HUES6 (cell line): ENCODE results near the gene MAD1L1.

Source experiments
- H3K27ac ChIP-seq: 2 replicates; pipeline ENCODE4 v1.7.0; 2013; ENCODE audit warnings: low read depth, mild to moderate bottlenecking, low read length, inconsistent platforms
- H3K27me3 ChIP-seq: 2 replicates; pipeline ENCODE4 v1.6.1; 2013; ENCODE audit warnings: low read length; ENCODE audit not compliant: control insufficient read depth, insufficient read depth
- H3K36me3 ChIP-seq: 2 replicates; pipeline ENCODE4 v1.6.1; 2013; ENCODE audit warnings: low read length; ENCODE audit not compliant: control insufficient read depth, insufficient read depth
- H3K4me1 ChIP-seq: 2 replicates; pipeline ENCODE4 v1.6.1; 2013; ENCODE audit warnings: low read length; ENCODE audit not compliant: control insufficient read depth, insufficient read depth
- H3K4me3 ChIP-seq: 2 replicates; pipeline ENCODE4 v1.5.1; 2013; ENCODE audit warnings: low read depth, low read length
- H3K9ac ChIP-seq: one replicate; pipeline ENCODE4 v1.6.1; 2013; ENCODE audit warnings: mild to moderate bottlenecking, low read length
- H3K9me3 ChIP-seq: 2 replicates; pipeline ENCODE4 v1.6.1; 2013; ENCODE audit warnings: low read depth, low read length; ENCODE audit not compliant: control insufficient read depth, insufficient read depth

Gene MAD1L1

DNA sequence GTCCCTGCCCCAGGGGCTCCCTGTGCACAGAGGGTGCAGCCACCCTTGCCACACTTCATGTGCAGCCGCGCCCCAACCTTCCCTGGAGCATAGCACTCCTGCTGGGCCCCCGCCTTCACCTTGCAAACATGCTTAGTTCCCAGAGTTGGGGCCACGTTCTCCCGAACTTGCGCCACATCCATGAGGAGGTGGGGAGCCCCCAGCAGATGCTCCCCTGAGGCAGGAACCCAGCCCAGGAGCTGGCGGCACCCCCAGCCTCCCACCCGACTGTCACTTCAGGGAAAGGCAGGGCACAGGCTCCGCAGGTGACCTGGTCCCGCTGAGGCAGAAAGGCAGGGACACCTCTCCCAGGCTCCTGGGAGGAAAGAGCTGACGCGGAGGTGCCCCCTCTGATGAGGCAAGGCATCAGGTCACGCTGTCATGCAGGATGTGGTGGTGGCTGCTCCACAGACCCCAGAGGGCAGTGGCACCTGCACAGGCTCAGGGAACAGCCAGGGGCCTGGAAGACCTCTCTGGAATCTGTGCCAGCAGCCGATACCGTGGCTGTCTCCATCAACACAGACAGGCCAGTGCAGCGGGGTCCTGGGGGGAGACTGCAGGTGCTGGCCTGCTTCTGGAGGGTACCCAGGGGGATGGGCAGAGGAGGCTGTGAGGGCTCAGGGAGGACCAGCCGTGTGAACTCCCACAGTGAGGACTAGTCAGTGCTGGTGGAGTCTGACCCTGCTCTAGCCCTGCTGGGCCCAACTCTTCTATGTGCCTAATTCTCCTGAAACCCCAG is 221.3 kb downstream of the MAD1L1 start:
- no peaks in the 10 kb centered on the region for H3K9me3 ChIP-seq
- H3K36me3 ChIP-seq, result peaks cover 9% of the 10 kb centered on the region; the same call in 1 of the 2 replicates
- H3K4me3 ChIP-seq, result no peak overlapping the region
- H3K27me3 ChIP-seq, result no peaks in the 10 kb centered on the region
- H3K4me1 ChIP-seq, result peaks cover 7% of the 10 kb centered on the region; the same call in 1 of the 2 replicates
- H3K27ac ChIP-seq, result 0 out of 2 replicates have a peak overlapping the region, but pooled peaks have one; percentile 18
- H3K9ac ChIP-seq, result no peak overlapping the region

DNA sequence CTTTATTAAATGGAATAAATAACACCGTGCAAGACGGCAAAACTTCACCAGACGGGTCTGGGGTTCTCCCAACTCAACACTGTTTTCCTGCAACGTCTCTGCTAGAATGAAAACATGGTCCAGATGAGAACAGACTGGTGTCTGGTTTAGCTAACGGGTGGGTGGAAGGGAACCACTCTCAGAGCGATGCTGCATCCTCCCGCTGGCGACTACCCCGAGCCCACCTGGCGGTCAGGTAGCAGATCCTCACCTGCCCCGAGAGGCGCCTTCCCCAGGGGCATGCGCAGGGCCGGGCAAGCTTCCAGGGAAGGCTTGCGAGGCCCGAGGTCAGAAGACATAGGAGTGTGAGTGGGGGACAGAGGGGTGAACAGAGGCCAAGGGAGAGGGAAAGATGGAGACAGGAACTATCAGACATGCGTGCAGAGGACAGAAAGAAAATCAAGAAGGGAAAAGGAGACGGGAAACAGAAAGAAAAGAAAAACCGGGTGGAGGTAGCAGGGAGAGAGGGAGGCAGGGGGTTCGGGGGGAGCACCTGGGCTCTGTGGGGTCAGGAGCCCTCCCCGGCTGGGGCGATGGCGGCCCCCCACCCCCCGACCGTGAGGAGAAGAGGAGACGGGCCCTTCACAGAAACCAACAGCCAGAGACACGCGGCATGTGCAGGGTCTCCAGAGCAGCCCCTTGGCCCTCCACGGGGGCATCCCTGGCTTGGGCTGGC is 222.0 kb downstream of the MAD1L1 start:
- no peak overlapping the region for H3K4me3 ChIP-seq
- H3K27me3 ChIP-seq, result no peaks in the 10 kb centered on the region
- no peak overlapping the region for H3K9ac ChIP-seq
- 0 out of 2 replicates have a peak overlapping the region, but pooled peaks have one; percentile 22 for H3K27ac ChIP-seq
- no peaks in the 10 kb centered on the region for H3K9me3 ChIP-seq
- peaks cover 7% of the 10 kb centered on the region; the same call in 1 of the 2 replicates for H3K4me1 ChIP-seq
- peaks cover 9% of the 10 kb centered on the region; the same call in 1 of the 2 replicates for H3K36me3 ChIP-seq

DNA sequence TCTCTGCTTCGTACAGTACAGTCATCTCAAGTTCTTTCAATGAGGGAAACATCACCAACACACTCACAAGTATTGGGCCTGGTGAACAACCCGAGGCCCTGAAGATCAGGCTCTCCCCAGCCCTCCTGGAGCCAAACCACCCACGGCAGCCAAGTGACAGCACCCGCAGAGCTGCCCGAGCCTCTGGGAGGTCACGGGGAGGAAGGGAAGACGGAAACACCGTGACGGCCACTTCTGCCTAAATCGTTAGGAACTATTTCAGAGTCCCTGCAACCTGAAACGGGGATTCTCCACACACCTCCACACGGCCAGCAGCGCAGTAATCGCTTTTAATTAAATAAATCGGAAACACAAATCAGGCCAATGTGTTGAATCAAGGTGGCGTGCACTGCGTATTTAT is 222.6 kb downstream of the MAD1L1 start:
- Histone ChIP-seq H3K27me3 (no peaks in the 10 kb centered on the region), H3K9ac (no peak overlapping the region), H3K36me3 (peaks cover 9% of the 10 kb centered on the region; the same call in 1 of the 2 replicates)

DNA sequence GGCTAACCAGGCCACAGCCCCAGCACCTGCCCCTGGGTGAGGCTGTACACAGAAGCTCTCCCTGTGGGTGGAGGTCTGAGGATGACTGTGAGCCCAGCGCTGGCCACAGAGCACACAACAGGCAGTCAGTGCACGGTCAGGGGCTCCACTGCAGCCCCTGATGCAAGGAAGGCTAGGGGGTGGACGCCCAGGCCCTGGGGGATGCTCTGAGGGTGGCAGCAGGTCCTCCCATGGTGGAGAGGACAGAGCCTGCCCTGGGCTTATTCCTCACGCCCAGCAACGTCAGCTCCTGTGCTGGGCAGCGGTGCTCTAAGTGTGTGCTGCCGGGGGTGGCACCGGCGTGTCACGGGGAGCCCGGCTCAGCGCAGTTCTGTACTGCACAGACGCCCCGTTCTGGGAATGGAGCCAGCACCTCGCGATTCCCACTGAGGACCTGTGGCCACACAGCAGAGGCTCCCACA is 223.2 kb downstream of the MAD1L1 start:
- no peak overlapping the region for H3K27ac ChIP-seq
- H3K27me3 ChIP-seq, result no peaks in the 10 kb centered on the region
- no peak overlapping the region for H3K4me3 ChIP-seq
- H3K9me3 ChIP-seq, result no peaks in the 10 kb centered on the region
- H3K36me3 ChIP-seq, result peaks cover 9% of the 10 kb centered on the region; the same call in 1 of the 2 replicates
- H3K4me1 ChIP-seq, result peaks cover 7% of the 10 kb centered on the region; the same call in 1 of the 2 replicates
- no peak overlapping the region for H3K9ac ChIP-seq

More for the DNA sequence above, 222.6 kb downstream of the MAD1L1 start:
- 0 out of 2 replicates have a peak overlapping the region, but pooled peaks have one; percentile 22 for H3K27ac ChIP-seq
- no peak overlapping the region for H3K4me3 ChIP-seq
- H3K4me1 ChIP-seq, result peaks cover 7% of the 10 kb centered on the region; the same call in 1 of the 2 replicates
- H3K9me3 ChIP-seq, result no peaks in the 10 kb centered on the region

DNA sequence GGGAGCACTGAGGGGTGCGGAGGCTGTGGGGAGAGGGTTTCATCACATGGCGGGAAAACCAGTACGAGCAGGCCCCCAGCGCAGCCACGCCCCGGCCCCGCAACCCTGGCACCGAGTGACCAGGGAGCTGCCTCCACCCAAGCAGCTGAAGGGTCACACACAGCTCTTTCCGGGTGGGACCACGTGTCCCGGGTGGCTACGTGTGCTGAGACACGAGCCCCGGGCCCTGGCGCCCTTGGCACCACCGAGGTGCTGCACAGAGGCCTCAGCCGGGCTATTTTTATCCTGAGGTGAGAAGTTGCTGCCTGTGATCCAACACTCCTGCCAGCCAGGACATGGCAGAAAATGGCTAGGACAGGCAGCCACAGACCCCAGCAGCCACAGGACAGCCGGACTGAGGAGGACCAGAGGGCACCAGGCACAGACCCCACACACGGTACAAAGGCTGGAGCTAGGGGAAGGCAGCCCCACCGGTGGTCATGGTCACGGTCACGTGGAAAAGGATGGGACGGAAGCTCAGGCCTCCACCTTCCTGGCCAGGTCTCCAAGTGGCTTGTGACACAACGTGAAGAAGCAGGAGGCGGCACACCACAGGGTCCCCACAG is 223.7 kb downstream of the MAD1L1 start:
- Histone ChIP-seq H3K4me1 (peaks cover 7% of the 10 kb centered on the region; the same call in 1 of the 2 replicates), H3K9me3 (no peaks in the 10 kb centered on the region), H3K27me3 (no peaks in the 10 kb centered on the region), H3K9ac (no peak overlapping the region), H3K27ac (no peak overlapping the region), H3K4me3 (no peak overlapping the region), H3K36me3 (peaks cover 9% of the 10 kb centered on the region; the same call in 1 of the 2 replicates)

DNA sequence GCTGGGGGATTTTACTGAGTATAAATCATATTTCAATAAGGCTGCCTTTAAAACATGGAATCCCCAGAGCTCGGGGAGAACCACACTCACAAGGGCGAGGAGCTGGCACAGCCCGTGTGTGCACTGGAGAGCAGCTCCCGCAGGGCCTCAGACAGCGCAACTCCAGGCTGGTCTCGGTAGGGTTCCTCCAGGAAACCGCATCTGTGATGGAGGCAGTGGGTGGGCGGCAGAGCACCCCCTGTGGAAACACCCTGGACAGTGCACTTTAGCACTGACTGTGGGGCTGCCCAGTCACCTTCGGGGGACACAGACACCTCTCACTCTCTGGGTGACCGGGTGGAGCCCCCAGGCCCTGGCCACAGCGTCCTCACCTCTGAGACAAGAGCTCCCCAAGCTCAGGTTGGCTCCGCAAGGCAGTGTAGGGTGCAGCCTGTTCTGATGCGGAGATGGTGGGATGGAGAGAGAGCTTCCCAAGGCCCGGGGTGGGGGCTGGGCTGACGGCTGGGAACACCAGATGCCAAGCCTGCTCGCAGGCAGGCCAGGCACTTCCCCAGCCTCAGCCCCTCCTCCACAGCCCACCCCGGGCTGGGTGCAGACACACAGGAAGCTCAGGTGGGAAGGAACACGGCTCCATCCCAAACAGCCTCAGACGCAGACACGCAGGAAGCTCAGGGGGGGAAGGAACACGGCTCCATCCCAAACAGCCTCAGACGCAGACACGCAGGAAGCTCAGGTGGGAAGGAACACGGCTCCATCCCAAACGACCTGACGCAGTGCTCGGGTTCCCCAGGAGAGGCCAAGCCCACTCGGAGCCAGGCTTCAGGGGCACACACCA is 224.4 kb downstream of the MAD1L1 start:
- H3K36me3 ChIP-seq, result peaks cover 8% of the 10 kb centered on the region; the same call in 1 of the 2 replicates
- no peak overlapping the region for H3K4me3 ChIP-seq
- no peak overlapping the region for H3K27ac ChIP-seq
- no peak overlapping the region for H3K9ac ChIP-seq
- no peaks in the 10 kb centered on the region for H3K27me3 ChIP-seq
- H3K4me1 ChIP-seq, result peaks cover 7% of the 10 kb centered on the region; the same call in 1 of the 2 replicates
- no peaks in the 10 kb centered on the region for H3K9me3 ChIP-seq

DNA sequence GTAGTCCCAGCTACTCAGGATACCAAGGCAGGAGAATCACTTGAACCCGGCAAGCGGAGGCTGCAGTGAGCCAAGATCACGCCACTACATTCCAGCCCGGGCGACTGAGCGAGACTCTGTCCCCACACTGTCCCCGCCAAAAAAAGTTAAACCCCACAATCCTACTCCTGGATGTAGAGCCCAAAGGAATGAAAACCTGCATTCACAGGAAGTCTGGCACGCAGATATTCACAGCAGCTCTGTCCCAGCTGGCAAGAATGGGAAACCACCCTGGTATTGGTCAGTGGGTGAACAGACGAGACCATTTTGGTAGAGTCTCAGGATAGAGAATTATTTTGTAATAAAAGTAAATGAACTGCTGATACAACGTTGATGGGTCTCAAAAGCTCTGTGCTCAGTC is 225.2 kb downstream of the MAD1L1 start:
- no peak overlapping the region for H3K9ac ChIP-seq
- H3K4me1 ChIP-seq, result peaks cover 7% of the 10 kb centered on the region; the same call in 1 of the 2 replicates
- no peak overlapping the region for H3K27ac ChIP-seq
- no peaks in the 10 kb centered on the region for H3K9me3 ChIP-seq
- no peak overlapping the region for H3K4me3 ChIP-seq
- H3K27me3 ChIP-seq, result no peaks in the 10 kb centered on the region
- peaks cover 4% of the 10 kb centered on the region; the same call in 1 of the 2 replicates for H3K36me3 ChIP-seq

DNA sequence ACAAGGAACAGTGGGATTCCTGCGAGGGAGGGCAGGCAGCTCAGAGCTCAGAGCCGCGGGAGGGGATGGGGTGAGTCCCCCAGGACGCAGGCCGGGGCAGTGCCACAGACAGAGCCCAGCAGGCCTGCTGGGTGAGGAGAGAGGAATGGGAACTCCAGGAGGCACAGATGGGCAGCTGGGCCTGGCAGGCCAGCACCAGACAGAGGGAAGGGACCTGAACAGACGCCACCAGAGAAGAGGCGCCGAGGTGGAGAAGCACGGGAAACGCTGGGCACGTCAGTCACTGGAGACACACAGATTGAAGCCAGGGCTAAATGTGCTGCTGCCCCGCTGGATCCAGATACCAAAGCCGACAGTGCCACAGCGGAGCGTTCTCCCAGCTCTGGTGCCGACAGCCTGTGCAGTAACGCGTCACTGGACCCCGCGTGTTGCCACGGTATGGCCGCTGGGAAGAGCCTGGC is 225.8 kb downstream of the MAD1L1 start:
- Histone ChIP-seq H3K36me3 (no peaks in the 10 kb centered on the region; the same call in 1 of the 2 replicates), H3K9me3 (no peaks in the 10 kb centered on the region), H3K4me3 (no peak overlapping the region), H3K9ac (no peak overlapping the region), H3K27ac (no peak overlapping the region), H3K4me1 (peaks cover 7% of the 10 kb centered on the region; the same call in 1 of the 2 replicates), H3K27me3 (no peaks in the 10 kb centered on the region)

DNA sequence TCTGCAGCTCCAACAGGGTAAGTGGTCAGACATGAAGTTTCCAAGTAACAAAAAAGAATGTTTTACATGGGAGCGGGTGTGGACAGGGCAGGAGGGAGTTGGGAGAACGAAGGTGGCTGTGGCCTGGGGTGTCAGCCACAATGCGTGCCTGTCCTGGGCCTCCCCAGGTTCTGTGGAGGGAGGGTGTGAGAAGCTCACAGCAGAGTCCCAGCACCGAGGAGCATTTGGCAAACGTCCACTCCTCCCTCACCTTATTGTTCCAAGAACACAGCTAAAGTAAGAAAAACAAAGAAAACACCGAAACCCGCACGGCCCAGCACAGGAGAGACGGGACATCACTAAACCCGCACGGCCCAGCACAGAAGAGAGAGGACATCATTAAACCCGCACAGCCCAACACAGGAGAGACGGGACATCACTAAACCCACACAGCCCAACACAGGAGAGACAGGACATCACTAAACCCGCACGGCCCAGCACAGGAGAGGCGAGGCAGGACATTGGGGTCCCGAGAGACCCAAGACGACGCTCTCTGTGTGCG is 226.4 kb downstream of the MAD1L1 start:
- Histone ChIP-seq H3K27me3 (no peaks in the 10 kb centered on the region), H3K9ac (no peak overlapping the region), H3K36me3 (no peaks in the 10 kb centered on the region; the same call in 1 of the 2 replicates), H3K9me3 (no peaks in the 10 kb centered on the region), H3K27ac (no peak overlapping the region), H3K4me1 (peaks cover 7% of the 10 kb centered on the region; the same call in 1 of the 2 replicates), H3K4me3 (no peak overlapping the region)

DNA sequence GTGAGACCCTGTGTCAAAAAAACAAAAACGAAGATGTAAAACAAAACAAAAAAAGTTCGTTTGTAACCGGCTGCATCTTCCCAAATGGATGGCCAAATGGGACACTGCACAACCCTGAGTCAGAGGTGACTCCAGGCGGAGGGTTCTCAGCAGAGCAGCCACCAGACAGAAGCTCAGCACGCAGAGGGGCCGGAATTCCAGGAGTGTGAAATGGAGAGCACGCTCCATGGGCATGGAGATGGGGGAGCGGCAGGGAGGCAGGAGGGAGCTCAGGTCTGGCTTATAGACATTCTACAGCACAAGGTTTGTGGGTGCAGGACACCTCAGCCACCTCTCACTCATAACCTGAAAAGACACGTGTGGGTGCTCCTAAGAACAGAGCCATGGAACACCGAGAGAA is 227.0 kb downstream of the MAD1L1 start:
- Histone ChIP-seq H3K4me1 (peaks cover 7% of the 10 kb centered on the region; the same call in 1 of the 2 replicates), H3K27ac (no peak overlapping the region), H3K9me3 (no peaks in the 10 kb centered on the region), H3K4me3 (no peak overlapping the region), H3K36me3 (no peaks in the 10 kb centered on the region; the same call in 1 of the 2 replicates), H3K9ac (no peak overlapping the region), H3K27me3 (no peaks in the 10 kb centered on the region)
